ENCODE measurements around the gene MED12L.

The MED12L gene

GRCh38 chr3:151415289-151415688 lies 329.8 kb downstream of the MED12L start:
- DNase-seq (ENCODE audit: low read depth) = no peak

DNA sequence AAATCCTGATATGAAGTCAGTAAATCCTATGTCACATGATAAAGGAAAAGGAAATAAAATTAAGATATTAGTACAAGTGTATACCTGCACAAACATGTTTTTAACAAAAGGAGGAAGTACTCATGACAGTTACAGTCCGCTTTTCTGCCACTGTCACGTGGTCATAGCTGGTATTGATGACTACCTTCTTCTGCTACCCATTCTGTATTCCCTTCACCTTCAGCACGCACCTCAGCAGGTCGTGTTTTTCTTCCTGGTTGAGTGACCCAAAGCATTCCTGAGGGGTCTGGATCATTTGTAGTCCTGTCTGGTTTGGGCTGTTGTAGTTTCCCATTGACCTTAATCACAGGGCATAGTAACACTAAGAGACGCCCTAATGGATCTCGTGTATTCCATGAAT lies 334.3 kb downstream of the MED12L start:
- no peak for DNase-seq (ENCODE audit: low read depth)

GRCh38 chr3:151421938-151422337 lies 336.5 kb downstream of the MED12L start:
- no peak for DNase-seq (ENCODE audit: low read depth)

DNA sequence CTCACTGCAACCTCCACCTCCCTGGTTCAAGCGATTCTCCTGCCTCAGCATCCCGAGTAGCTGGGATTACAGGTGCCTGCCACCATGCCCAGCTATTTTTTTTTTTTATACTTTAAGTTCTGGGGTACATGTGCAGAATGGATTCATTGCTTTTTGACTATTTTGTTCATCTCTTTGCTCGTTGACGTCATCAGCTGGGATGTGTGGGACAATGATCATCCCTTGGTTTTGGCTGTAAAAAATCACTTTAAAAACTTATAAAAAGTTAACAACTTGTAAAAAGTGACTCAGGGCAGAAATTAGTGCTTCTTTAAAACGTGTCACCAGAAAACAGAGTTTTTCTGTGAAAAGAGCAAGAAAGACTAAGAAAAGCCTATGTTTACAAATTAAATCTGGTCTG lies 337.6 kb downstream of the MED12L start:
- DNase-seq (ENCODE audit: low read depth) = no peak

DNA sequence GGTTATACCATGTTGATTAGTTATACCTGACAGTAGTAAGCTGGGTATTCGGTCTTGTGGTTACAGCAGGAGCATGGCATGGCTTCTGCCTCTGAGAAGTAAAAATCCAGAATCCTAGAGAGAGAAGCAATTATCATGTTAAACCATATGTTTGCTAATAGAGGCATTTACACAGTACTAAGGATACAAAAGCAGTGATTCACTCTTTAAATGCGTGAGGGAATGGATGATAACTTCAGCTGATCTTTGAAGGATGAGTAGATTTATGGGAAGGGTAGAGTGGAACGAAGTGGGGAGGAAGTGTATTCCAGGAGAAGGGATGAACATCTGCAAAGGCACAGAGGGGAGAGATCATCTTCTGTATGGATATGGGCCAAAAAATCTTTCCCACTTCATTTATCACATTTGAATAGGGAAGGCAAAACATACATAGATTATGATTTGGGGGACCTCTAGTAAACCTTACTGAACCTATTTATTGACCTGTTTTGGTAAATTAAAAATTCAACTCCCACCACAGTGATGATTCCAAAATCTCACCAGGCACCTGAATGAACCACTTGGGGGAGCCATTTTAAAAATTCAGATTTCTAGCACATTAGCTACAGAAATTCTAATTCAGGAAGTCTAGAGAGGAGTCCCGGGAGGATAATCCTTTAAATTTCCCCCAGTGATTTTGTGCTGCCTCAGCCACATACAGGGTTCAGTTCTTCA lies 340.3 kb downstream of the MED12L start:
- DNase-seq (ENCODE audit: low read depth) = no peak

- no peak for DNase-seq (ENCODE audit: low read depth)
These were observed 340.8 kb downstream of the MED12L start for GRCh38 chr3:151426341-151426657.

DNA sequence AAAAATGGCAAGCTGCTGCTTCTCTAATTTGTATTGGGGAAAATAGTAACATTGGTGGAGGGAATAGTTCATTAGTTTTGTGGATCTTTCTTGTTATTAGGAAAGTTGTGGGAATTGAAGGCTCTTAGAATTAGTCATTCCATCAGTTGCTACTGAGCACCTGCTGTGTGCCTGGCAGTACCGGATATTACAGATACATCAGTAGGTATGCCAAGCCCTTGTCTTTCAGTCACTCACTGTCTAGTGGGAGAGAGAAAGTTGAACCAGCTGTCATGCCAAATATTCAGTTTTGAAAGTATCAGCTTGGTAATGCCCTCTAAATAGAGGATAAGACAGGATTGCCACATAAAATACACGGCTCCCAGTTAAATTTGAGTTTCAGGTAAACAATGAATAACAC lies 342.9 kb downstream of the MED12L start:
- DNase-seq (ENCODE audit: low read depth) = no peak

- DNase-seq (ENCODE audit: low read depth) = no peak
These were observed 345.5 kb downstream of the MED12L start for GRCh38 chr3:151430821-151431484.

GRCh38 chr3:151431940-151432339 lies 346.5 kb downstream of the MED12L start:
- no peak for DNase-seq (ENCODE audit: low read depth)

- no peak for DNase-seq (ENCODE audit: low read depth)
These were observed 347.3 kb downstream of the MED12L start for GRCh38 chr3:151432616-151433372.

- DNase-seq (ENCODE audit: low read depth) = no peak
These were observed 348.9 kb downstream of the MED12L start for GRCh38 chr3:151434151-151434890.

- no peak for DNase-seq (ENCODE audit: low read depth)
These were observed 351.4 kb downstream of the MED12L start for GRCh38 chr3:151436675-151437446.

GRCh38 chr3:151437906-151438305 lies 352.4 kb downstream of the MED12L start:
- no peak for DNase-seq (ENCODE audit: low read depth)

DNA sequence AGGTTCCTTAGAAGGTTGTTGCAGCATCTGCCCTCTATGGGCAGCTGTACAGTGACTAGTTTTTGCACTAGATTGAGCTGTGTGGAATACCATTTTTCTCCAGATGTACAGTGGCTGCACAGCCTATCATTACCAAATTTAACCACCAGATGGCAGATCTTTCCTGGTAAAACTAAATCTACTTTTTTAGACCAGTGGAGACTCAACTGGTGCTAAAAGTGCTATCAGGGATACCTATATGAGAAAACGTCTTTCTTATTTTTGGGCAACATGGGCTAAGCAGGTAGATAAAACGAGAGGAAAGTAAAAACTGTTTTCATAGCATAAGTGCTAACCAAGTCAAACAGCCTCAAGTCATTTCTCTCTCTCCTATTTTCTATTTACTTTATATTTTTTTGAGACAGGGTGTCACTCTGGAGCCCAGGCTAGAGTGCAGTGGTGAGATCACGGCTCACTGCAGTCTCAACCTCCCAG lies 354.2 kb downstream of the MED12L start:
- DNase-seq (ENCODE audit: low read depth) = no peak

GRCh38 chr3:151440940-151441339 lies 355.5 kb downstream of the MED12L start:
- no peak for DNase-seq (ENCODE audit: low read depth)

- DNase-seq (ENCODE audit: low read depth) = no peak
These were observed 358.1 kb downstream of the MED12L start for GRCh38 chr3:151443583-151443982.

DNA sequence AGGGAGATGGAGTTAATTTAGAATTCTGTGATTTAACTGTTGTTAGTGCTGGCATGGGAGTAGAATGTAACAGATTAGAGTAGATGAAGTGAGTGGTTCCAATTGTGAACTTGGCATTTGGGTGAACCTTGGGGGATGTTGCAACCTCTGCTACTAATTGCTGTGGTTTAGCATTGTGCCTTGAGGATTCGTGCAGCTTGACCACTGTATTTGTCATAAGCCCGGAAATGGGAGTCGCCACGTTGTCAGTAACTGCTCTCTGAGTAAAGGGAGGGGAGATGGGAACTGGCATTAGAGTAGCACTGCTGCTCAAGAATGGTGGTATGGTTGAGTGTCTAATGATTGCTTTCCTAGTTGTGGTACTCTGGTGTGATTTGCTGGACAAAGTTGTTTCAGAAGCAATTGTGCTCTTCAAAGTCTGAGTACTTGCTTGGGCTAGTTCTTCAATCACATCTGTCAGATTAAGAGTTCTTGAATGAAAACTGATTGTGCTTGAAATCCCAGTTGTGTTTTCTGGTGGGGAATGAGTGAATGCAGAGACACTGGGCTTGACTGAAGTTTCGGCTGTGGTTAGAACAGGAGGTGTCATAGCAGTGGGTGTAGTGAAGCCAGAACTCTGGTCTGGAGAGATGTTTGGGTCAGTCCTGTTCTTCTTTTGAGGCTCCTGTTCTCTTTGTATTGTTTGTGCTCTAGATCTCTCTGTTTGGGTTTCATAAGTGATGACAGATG lies 360.0 kb downstream of the MED12L start:
- DNase-seq (ENCODE audit: low read depth) = no peak

- no peak for DNase-seq (ENCODE audit: low read depth)
These were observed 360.5 kb downstream of the MED12L start for GRCh38 chr3:151446002-151446340.

GRCh38 chr3:151452368-151452767 lies 366.9 kb downstream of the MED12L start:
- no peak for DNase-seq (ENCODE audit: low read depth)

DNA sequence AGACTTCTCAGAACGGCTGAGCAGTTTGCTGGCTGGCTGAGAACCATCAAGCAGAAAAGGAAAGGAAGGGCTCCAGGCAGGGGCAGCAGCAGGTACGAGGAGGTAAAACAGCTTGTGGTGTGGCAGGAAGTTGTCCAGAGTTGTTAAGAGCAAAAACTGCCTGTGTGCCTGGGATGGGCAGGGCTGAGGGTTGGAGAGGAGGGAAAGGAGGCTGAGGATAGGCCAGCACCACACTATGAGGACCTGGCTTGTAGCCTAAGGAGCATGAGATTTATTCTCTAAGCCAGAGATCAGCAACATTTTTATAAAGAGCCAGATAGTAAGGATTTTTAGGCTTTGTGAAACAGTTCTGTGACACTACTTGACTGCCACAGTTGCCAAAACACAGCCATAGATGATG lies 367.4 kb downstream of the MED12L start:
- no peak for DNase-seq (ENCODE audit: low read depth)

- DNase-seq (ENCODE audit: low read depth) = no peak
These were observed 370.6 kb downstream of the MED12L start for GRCh38 chr3:151456065-151456464.

Measured in activated T-helper 1 cell treated with Interleukin-2 at 50 U/mL for 16 hours (primary cell).